SKM-1 (cell line): ENCODE results near the gene TRAPPC11.
"Not testable (repeated sequence)": the region's sequence is repeated elsewhere in the genome, so short reads cannot be mapped to it uniquely, and the experiment has no call there.

Experiments used
- DNase-seq: peaks from one replicate; lab custom pipeline; 2025; ENCODE audit not compliant: unreplicated experiment; lab: John Stamatoyannopoulos, UW

TRAPPC11 gene

GRCh38 chr4:183659029-183659871 is at the start of gene TRAPPC11, which contains the start of gene RWDD4:
TRAPPC11 (plus strand) TSS chr4:183659293; CDS start chr4:183663868, 4,575 bp downstream.
RWDD4 (minus strand) TSS chr4:183659185; CDS start chr4:183658952, 233 bp downstream.
- peak; percentile 90 for DNase-seq

- no peak for DNase-seq
Observed at GRCh38 chr4:183610033-183610432, 49.1 kb upstream of the TRAPPC11 start.

- no peak for DNase-seq
Observed at GRCh38 chr4:183610613-183611012, 48.5 kb upstream of the TRAPPC11 start.

- DNase-seq = no peak
Observed at GRCh38 chr4:183611210-183611830, 47.8 kb upstream of the TRAPPC11 start.

- no peak for DNase-seq
Observed at GRCh38 chr4:183612329-183613250, 46.5 kb upstream of the TRAPPC11 start.

GRCh38 chr4:183617075-183617474 is 42.0 kb upstream of the TRAPPC11 start:
- no peak for DNase-seq

- no peak for DNase-seq
Observed at GRCh38 chr4:183618681-183619080, 40.4 kb upstream of the TRAPPC11 start.

GRCh38 chr4:183620421-183620820 is 38.7 kb upstream of the TRAPPC11 start:
- no peak for DNase-seq

GRCh38 chr4:183621875-183622274 is 37.2 kb upstream of the TRAPPC11 start:
- peak; percentile 83 for DNase-seq

- DNase-seq = no peak
Observed at GRCh38 chr4:183624548-183624947, 34.5 kb upstream of the TRAPPC11 start.

GRCh38 chr4:183626168-183626567 is 32.9 kb upstream of the TRAPPC11 start:
- no peak for DNase-seq

GRCh38 chr4:183627286-183627685 is 31.8 kb upstream of the TRAPPC11 start:
- DNase-seq = not testable (repeated sequence)

- no peak for DNase-seq
Observed at GRCh38 chr4:183627979-183628588, 31.0 kb upstream of the TRAPPC11 start.

GRCh38 chr4:183631577-183632198 is 27.4 kb upstream of the TRAPPC11 start:
- DNase-seq = no peak

- no peak for DNase-seq
Observed at GRCh38 chr4:183632689-183633088, 26.4 kb upstream of the TRAPPC11 start.

GRCh38 chr4:183633476-183634400 is 25.4 kb upstream of the TRAPPC11 start:
- DNase-seq = no peak

- no peak for DNase-seq
Observed at GRCh38 chr4:183635321-183635720, 23.8 kb upstream of the TRAPPC11 start.

GRCh38 chr4:183635741-183636140 is 23.4 kb upstream of the TRAPPC11 start:
- no peak for DNase-seq

- no peak for DNase-seq
Observed at GRCh38 chr4:183636503-183636902, 22.6 kb upstream of the TRAPPC11 start.
